GM12875 (cell line): Measurements from ENCODE around the gene ARHGAP31.

Source experiments
- H3K4me3 ChIP-seq: one replicate; pipeline ENCODE4 v1.5.1; 2011; ENCODE audit warnings: low read depth, low read length, control low read depth
- TF ChIP-seq, protein P1 (sequence below): IDR thresholded peaks from 2 replicates; pipeline ENCODE4 v1.5.1; 2011; ENCODE audit warnings: low read depth, mild to moderate bottlenecking, control low read depth, inconsistent platforms, low read length, moderate library complexity, borderline replicate concordance; ENCODE audit not compliant: insufficient read depth

The ARHGAP31 gene

DNA sequence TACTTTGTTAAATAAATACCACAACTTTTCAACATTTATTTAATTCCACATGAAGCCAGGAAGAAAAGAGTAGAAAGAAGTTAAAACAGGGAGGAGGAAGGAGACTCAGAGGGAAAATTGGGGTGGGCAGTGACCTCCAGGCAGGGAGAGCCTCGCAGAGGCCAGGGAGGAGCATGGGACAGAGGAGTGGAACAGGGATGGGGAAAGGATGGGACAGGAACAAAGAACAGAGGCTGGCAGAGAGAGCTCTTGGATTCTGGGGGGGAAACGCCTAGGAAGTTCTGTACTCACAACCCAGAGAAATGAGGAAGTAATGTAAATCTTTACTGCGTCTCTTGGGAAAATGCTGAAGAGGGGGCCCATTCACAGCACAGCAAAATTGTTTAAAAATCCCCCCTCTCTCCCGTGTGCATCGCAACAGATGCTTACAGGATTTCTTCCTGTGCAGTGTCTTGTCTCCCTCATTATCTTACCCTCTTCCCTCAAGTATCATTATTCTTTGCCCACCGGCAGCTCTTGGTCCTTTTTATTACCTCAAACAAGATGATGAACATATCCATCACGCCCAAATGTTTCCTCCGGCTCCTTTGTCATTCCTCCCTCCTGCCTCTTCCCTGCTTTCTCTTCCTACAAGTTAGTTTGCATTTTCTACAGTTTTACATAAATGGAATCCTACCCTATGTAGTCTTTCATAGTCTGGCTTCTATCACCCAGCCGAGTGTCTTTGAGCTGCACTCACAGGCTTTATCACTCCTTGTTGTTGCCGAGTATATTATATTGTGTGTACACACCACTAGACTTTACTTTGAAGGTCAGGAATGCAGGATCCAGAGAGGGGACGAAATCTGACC is 65.5 kb downstream of the ARHGAP31 start:
- TF ChIP-seq, protein P1, sequence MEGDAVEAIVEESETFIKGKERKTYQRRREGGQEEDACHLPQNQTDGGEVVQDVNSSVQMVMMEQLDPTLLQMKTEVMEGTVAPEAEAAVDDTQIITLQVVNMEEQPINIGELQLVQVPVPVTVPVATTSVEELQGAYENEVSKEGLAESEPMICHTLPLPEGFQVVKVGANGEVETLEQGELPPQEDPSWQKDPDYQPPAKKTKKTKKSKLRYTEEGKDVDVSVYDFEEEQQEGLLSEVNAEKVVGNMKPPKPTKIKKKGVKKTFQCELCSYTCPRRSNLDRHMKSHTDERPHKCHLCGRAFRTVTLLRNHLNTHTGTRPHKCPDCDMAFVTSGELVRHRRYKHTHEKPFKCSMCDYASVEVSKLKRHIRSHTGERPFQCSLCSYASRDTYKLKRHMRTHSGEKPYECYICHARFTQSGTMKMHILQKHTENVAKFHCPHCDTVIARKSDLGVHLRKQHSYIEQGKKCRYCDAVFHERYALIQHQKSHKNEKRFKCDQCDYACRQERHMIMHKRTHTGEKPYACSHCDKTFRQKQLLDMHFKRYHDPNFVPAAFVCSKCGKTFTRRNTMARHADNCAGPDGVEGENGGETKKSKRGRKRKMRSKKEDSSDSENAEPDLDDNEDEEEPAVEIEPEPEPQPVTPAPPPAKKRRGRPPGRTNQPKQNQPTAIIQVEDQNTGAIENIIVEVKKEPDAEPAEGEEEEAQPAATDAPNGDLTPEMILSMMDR, result no peak

DNA sequence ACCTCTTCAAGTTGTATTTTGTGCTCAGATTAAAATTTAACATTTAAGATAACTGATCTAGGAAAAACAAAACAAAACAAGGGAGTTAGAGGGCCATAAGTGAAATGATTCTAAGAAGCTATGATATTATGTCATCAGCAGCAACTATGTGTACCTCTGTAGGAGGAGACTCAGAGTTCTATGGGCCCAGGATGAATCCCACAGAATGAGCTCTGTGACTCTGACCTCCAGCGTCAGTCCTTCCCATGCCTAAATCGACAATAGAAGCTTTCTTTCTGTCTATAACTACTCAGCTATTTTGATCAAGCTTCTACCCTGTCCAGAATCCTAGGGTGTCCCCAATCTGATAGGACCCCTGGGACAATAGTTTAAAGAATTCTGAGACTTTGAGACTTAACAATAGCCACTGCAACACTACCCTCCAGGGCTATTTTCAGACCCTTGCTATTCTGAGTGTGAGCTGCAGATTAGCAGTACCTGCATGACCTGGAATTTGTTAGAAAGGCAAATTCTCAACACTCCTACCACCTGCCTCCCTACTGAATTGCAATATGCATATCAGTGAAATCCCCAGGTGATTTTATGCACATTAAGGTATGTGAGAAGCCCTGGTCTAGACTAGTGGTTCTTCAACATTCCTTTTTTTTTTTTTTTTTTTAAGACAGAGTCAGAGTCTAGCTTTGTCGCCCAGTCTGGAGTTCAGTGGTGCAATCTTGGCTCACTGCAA is 66.7 kb downstream of the ARHGAP31 start:
- H3K4me3 ChIP-seq, result no peak overlapping the region
- TF ChIP-seq, protein P1, result no peak

More for the DNA sequence above, 65.5 kb downstream of the ARHGAP31 start:
- H3K4me3 ChIP-seq, result no peak overlapping the region

DNA sequence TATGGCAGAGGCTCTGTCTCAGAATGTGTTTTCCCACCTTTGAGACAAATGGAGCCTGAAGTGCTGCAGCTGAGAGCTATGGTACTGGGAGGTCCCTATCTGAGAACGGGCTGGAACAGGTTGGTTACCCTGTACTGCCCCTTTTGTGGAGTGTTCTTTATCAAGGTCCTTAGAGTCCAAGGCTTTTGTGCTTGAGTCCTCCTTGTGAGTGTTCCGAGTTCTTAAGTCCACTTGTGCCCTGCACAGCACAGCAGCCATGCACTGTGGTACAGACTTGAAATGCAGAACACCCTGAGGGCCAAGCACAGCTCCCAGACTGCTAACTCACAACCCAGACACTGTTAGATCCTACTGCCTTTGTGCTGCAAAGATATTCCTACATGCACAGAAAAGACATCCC is 67.8 kb downstream of the ARHGAP31 start:
- H3K4me3 ChIP-seq, result no peak overlapping the region
- TF ChIP-seq, protein P1, result no peak

DNA sequence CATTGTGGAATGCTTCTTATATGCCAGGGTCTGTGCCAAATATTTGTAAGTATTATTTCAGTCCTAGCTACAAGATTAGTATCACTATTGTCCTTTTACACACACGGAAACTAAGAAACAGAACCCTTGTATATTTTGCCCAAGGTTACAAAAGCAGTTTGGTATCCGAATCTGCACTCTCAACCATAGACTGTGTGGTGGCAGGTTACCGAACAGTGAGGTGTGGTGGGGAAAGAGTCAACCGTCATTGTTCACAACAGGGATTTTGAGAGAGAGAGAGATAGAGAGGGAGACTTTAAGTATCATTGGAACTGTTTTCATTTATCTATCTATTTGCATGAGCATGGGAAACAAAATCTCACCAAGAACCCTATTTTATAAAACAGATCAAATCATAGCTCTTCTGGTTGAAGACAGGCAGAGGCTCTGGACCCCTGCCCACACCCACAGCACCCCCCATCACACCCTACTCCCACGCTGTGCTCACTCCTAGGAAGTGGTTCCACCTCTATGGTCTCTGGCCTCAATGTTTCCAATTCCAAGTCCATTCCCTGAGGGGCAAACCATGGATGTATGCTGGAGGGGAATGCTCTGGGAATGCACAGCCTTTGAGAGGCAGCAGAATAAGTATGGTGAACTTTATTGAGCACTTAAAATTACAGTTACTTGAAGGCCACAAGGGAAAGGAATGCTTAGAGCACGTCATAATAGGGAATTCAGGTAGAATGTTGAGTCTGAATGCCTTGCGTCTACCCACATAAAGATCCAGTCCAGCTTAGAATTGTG is 69.0 kb downstream of the ARHGAP31 start:
- TF ChIP-seq, protein P1, result no peak

DNA sequence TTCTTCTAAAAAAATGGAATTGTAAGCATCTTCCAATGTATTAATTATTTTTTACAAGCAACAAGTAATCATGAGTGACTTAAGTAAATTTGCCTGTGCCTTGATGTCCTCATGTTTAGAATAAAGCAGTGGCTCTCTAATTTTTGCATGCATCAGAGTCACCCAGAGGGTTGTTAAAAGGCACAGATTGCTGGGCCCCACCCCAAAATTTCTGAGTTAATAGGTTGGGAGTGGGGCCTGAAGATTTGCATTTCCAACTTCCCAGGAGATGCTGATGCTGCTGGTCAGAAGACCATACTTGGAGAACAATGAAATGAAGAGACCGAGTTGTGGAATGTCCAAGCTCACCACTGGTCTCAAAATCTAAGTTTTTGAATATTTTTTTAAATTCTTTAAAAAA is 70.2 kb downstream of the ARHGAP31 start:
- no peak overlapping the region for H3K4me3 ChIP-seq
- TF ChIP-seq, protein P1, result no peak

More for the DNA sequence above, 69.0 kb downstream of the ARHGAP31 start:
- H3K4me3 ChIP-seq, result no peak overlapping the region

DNA sequence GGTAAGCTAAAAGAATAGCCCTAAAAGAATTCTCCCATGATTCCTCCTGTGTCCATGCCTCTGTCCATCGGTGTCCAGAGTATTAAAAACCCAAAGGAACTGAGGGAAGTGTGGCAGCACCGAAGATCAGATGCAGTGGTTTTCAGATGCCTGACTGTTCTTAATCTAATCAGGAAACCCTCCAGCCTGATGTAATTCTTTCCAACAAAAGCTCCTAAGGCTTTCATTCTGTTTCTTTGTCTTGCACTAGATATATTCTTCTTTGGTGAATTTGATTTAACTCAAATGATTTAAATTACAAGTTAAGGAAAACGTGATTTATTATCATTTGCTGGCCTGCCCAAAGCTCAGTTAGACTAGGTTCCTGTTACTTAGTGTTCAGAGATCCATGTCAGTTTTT is 71.2 kb downstream of the ARHGAP31 start:
- TF ChIP-seq, protein P1, result no peak
- H3K4me3 ChIP-seq, result no peak overlapping the region
